HCT116 (cell line): Measurements from ENCODE around the gene AQP6. TPM values are rescaled to one million over a fixed set of nuclear protein-coding genes. Genes with fewer than 3 reads are reported as not detected.

Source experiments
- ATAC-seq: fragments of 200-7000 bp; cut with Tn5 transposase; 2 replicates; pipeline ENCODE4 v1.9.1; 2020; ENCODE audit warnings: mild to moderate bottlenecking, moderate library complexity
- BruUV-seq: library from RNA; stranded (reverse); fragments of 400-500 nt; replicated peaks from 2 replicates; lab custom pipeline; 2021; lab: Mats Ljungman, UMichigan
- CTCF ChIA-PET: fragments of 300-600 bp; sonication (Branson Sonifier 250); formaldehyde crosslinking; loops from one replicate; lab custom pipeline; 2021; ENCODE audit warnings: antibody characterized with exemption; lab: Charles Lee
- POLR2A ChIA-PET: fragments of 300-600, 350-600 bp; sonication (Branson Sonifier 250); formaldehyde crosslinking; loops from one replicate; lab custom pipeline; 2021; ENCODE audit warnings: antibody characterized with exemption; lab: Charles Lee
- RAD21 ChIA-PET, 2 experiments: fragments of 300-600 bp; sonication (Branson Sonifier 250); formaldehyde crosslinking; loops; one replicate each; lab custom pipeline; 2023; ENCODE audit warnings: low total read pairs in 2 of 2; ENCODE audit not compliant: uncharacterized antibody in 2 of 2, unreplicated experiment in 2 of 2, low non-redundant PET in 1 of 2; lab: Charles Lee
- DNase-seq: peaks from one replicate; pipeline ENCODE4 v3.0.0-alpha.2; 2010; ENCODE audit warnings: low read depth, low spot score
- H2AFZ ChIP-seq: fragments of 200-600 bp; shearing (Covaris generic), sonication (generic); 2 replicates; pipeline ENCODE4 v1.6.1; 2017; ENCODE audit warnings: low read depth, mixed run types, mixed read lengths, antibody characterized with exemption, low read length; ENCODE audit not compliant: poor library complexity, severe bottlenecking
- H3K27ac ChIP-seq: 2 replicates; pipeline ENCODE4 v1.5.1; 2012; ENCODE audit warnings: low read depth, low read length
- H3K27me3 ChIP-seq: fragments of 200-600 bp; sonication (generic); 2 replicates; pipeline ENCODE4 v1.6.1; 2016; ENCODE audit warnings: mixed run types, low read length, mixed read lengths; ENCODE audit not compliant: insufficient read depth
- H3K36me3 ChIP-seq, 2 experiments: fragments of 200-500 bp in 1 of 2; fragments of 200-600 bp in 1 of 2; sonication (Bioruptor generic) in 1 of 2; sonication (generic) in 1 of 2; 2 replicates each; pipeline versions ENCODE4 v1.5.1 to v1.6.1; 2014 to 2016; ENCODE audit warnings: low read length in 2 of 2, inconsistent platforms in 1 of 2, mixed read lengths in 1 of 2, mixed run types in 1 of 2; ENCODE audit not compliant: insufficient read depth in 2 of 2, control insufficient read depth in 1 of 2
- H3K4me1 ChIP-seq, 2 experiments: fragments of 200-600 bp in 1 of 2; sonication (generic) in 1 of 2; 2 replicates each; pipeline versions ENCODE4 v1.5.1 to v1.6.1; 2012 to 2017; ENCODE audit warnings: low read length in 2 of 2, inconsistent platforms in 1 of 2, mild to moderate bottlenecking in 1 of 2, mixed read lengths in 1 of 2, mixed run types in 1 of 2, moderate library complexity in 1 of 2; ENCODE audit not compliant: insufficient read depth in 2 of 2, control insufficient read depth in 1 of 2
- H3K4me2 ChIP-seq: fragments of 200-600 bp; sonication (generic); 2 replicates; pipeline ENCODE4 v1.6.1; 2017; ENCODE audit warnings: mixed run types, low read length, mixed read lengths
- H3K4me3 ChIP-seq, 2 experiments: fragments of 200-600 bp in 1 of 2; sonication (generic) in 1 of 2; replicated peaks in 1 of 2; 2 replicates each; pipeline ENCODE4 v1.5.1; 2011 to 2016; ENCODE audit warnings: low read length in 2 of 2, control low read depth in 1 of 2, low read depth in 1 of 2, mild to moderate bottlenecking in 1 of 2, mixed read lengths in 1 of 2, mixed run types in 1 of 2
- H3K79me2 ChIP-seq: fragments of 200-600 bp; sonication (generic); 2 replicates; pipeline ENCODE4 v1.6.1; 2017; ENCODE audit warnings: mild to moderate bottlenecking, mixed run types, low read length, moderate library complexity, mixed read lengths; ENCODE audit not compliant: insufficient read depth
- H3K9ac ChIP-seq: fragments of 200-600 bp; sonication (generic); 2 replicates; pipeline ENCODE4 v1.6.1; 2016; ENCODE audit warnings: low read length, mixed read lengths
- H3K9me2 ChIP-seq: fragments of 200-600 bp; sonication (generic), shearing (Covaris generic); 2 replicates; pipeline ENCODE4 v1.6.1; 2017; ENCODE audit warnings: mixed run types, mild to moderate bottlenecking, moderate library complexity; ENCODE audit not compliant: insufficient read depth
- H3K9me3 ChIP-seq, 2 experiments: fragments of 200-500 bp in 1 of 2; fragments of 200-600 bp in 1 of 2; sonication (Bioruptor generic) in 1 of 2; sonication (generic) in 1 of 2; 2 replicates each; pipeline ENCODE4 v1.6.1; 2014 to 2017; ENCODE audit warnings: low read length in 2 of 2, mixed read lengths in 2 of 2, inconsistent platforms in 1 of 2, low read depth in 1 of 2, mild to moderate bottlenecking in 1 of 2, mixed run types in 1 of 2, moderate library complexity in 1 of 2; ENCODE audit not compliant: control insufficient read depth in 1 of 2, insufficient read depth in 1 of 2
- H4K20me1 ChIP-seq: fragments of 200-600 bp; sonication (generic), shearing (Covaris generic); 2 replicates; pipeline ENCODE4 v1.6.1; 2017; ENCODE audit warnings: mixed run types, mild to moderate bottlenecking, moderate library complexity; ENCODE audit not compliant: insufficient read depth
- ATF3 ChIP-seq: IDR thresholded peaks from 2 replicates; pipeline ENCODE4 v1.6.1; 2012
- CBX3 ChIP-seq: IDR thresholded peaks from 2 replicates; pipeline ENCODE4 v1.6.1; 2012; ENCODE audit warnings: low read depth
- CEBPB ChIP-seq: IDR thresholded peaks from 2 replicates; pipeline ENCODE4 v1.6.1; 2012; ENCODE audit warnings: low read depth
- CTCF ChIP-seq, 3 experiments: fragments of 200-600 bp in 1 of 3; sonication (generic) in 1 of 3; IDR thresholded peaks in 2 of 3; conservative IDR thresholded peaks in 1 of 3; 2 replicates each; pipeline ENCODE4 v1.5.1; 2012 to 2017; ENCODE audit warnings: low read depth in 2 of 3, low read length in 2 of 3, antibody characterized with exemption in 1 of 3, borderline replicate concordance in 1 of 3, control low read depth in 1 of 3, mild to moderate bottlenecking in 1 of 3, mixed read lengths in 1 of 3, mixed run types in 1 of 3, moderate library complexity in 1 of 3; ENCODE audit not compliant: insufficient read depth in 1 of 3
- EGR1 ChIP-seq: IDR thresholded peaks from 2 replicates; pipeline ENCODE4 v1.6.1; 2012; ENCODE audit warnings: low read depth
- ELF1 ChIP-seq: IDR thresholded peaks from 2 replicates; pipeline ENCODE4 v1.6.1; 2012; ENCODE audit warnings: low read depth, borderline replicate concordance
- EZH2phosphoT487 ChIP-seq: fragments of 200-600 bp; IDR thresholded peaks from 2 replicates; pipeline ENCODE4 v1.6.1; 2018; ENCODE audit warnings: antibody characterized with exemption, borderline replicate concordance
- FOSL1 ChIP-seq: IDR thresholded peaks from 2 replicates; pipeline ENCODE4 v1.6.1; 2012; ENCODE audit warnings: low read depth
- POLR2A ChIP-seq: IDR thresholded peaks from 2 replicates; pipeline ENCODE4 v1.7.0; 2011; ENCODE audit warnings: borderline replicate concordance; ENCODE audit not compliant: insufficient read depth, insufficient read length; ENCODE audit errors: extremely low read depth
- RAD21 ChIP-seq: IDR thresholded peaks from 2 replicates; pipeline ENCODE4 v1.6.1; 2012; ENCODE audit warnings: low read depth, mild to moderate bottlenecking
- SIN3A ChIP-seq: IDR thresholded peaks from 2 replicates; pipeline ENCODE4 v1.6.1; 2012; ENCODE audit warnings: low read depth
- SP1 ChIP-seq: IDR thresholded peaks from 2 replicates; pipeline ENCODE4 v1.6.1; 2012; ENCODE audit warnings: low read depth
- ZFX ChIP-seq: fragments of 450-650 bp; IDR thresholded peaks from 2 replicates; pipeline ENCODE4 v1.6.1; 2017
- ZNF274 ChIP-seq: fragments of 200-500 bp; sonication (Bioruptor generic); IDR thresholded peaks from 2 replicates; pipeline ENCODE4 v1.6.1; 2014; ENCODE audit warnings: mild to moderate bottlenecking, low read depth, low read length, inconsistent platforms
- intact Hi-C: fragments of 100-400 bp; cut with micrococcal nuclease; formaldehyde crosslinking; loops from 2 replicates; pipeline ENCODE4 v1.10.0; 2022
- total RNA-seq: library from RNA; stranded (reverse); gene quantifications from one replicate; pipeline ENCODE4 v1.2.1, GENCODE V29; 2021; ENCODE audit not compliant: unreplicated experiment

AQP6 gene
- total RNA-seq, 1 experiment from 2014 or later: not detected

GRCh38 chr12:49948866-49949845, 23.6 kb upstream of the AQP6 start:
- DNase-seq (no peak), ATAC-seq (no peak)
- no peaks in the 10 kb centered on the region for H3K9me2 ChIP-seq
- H4K20me1 ChIP-seq: no peaks in the 10 kb centered on the region
- POLR2A ChIA-PET: no interaction called here
- no peaks in the 10 kb centered on the region for H3K79me2 ChIP-seq
- H3K27me3 ChIP-seq: no peaks in the 10 kb centered on the region
- CTCF ChIA-PET: interaction anchor here (1.3 kb wide), 1 partner anchor 18 kb away, joined by 5 read pairs; no protein-coding TSS in a partner anchor
- RAD21 ChIA-PET: no interaction called here
- no peak overlapping the region for H3K27ac ChIP-seq
- TF ChIP-seq EZH2phosphoT487 (no peak), ATF3 (no peak), SIN3A (no peak), RAD21 (no peak), EGR1 (no peak), ELF1 (no peak), POLR2A (no peak), SP1 (no peak), ZFX (no peak), CTCF (IDR thresholded peaks at IDR 0.05 in 2 of 3, conservative IDR thresholded peaks at IDR 0.05 in 1 of 3; ENCODE audit: borderline replicate concordance in 1 of 3, insufficient read depth in 1 of 3, low read depth in 2 of 3, low read length in 2 of 3) (no peak), FOSL1 (no peak), CEBPB (no peak), CBX3 (no peak), ZNF274 (no peak)
- H3K4me1 ChIP-seq: peaks cover 3 to 13% of the 10 kb centered on the region in 2 experiments; a peak in 3 of 4 replicates
- no peaks in the 10 kb centered on the region for H3K36me3 ChIP-seq
- H3K9me3 ChIP-seq: no peaks in the 10 kb centered on the region
- H3K9ac ChIP-seq: no peak overlapping the region
- intact Hi-C loops: no loop called here
- no peak overlapping the region for H3K4me3 ChIP-seq
- H2AFZ ChIP-seq: no peak overlapping the region
- no TSS peak for BruUV-seq
- H3K4me2 ChIP-seq: no peak overlapping the region
